OCI-M2 (cell line): ENCODE measurements around the gene DSCAML1.

Experiments used
- DNase-seq: peaks from one replicate; lab custom pipeline; 2025; ENCODE audit not compliant: unreplicated experiment; lab: John Stamatoyannopoulos, UW

The DSCAML1 gene

GRCh38 chr11:117528097-117528721 lies 268.8 kb downstream of the DSCAML1 start:
- no peak for DNase-seq

- no peak for DNase-seq
Observed at GRCh38 chr11:117527271-117527670, 269.7 kb downstream of the DSCAML1 start.

GRCh38 chr11:117525866-117526542 lies 271.0 kb downstream of the DSCAML1 start:
- DNase-seq, result no peak

- DNase-seq, result no peak
Observed at GRCh38 chr11:117524468-117525183, 272.4 kb downstream of the DSCAML1 start.

- no peak for DNase-seq
Observed at GRCh38 chr11:117523680-117524079, 273.3 kb downstream of the DSCAML1 start.

- no peak for DNase-seq
Observed at GRCh38 chr11:117521974-117522373, 275.0 kb downstream of the DSCAML1 start.

- DNase-seq, result no peak
Observed at GRCh38 chr11:117520966-117521365, 276.1 kb downstream of the DSCAML1 start.

GRCh38 chr11:117520201-117520600 lies 276.8 kb downstream of the DSCAML1 start:
- DNase-seq, result no peak

- DNase-seq, result no peak
Observed at GRCh38 chr11:117519590-117519989, 277.4 kb downstream of the DSCAML1 start.

GRCh38 chr11:117519170-117519569 lies 277.8 kb downstream of the DSCAML1 start:
- DNase-seq, result no peak

- DNase-seq, result no peak
Observed at GRCh38 chr11:117518455-117518854, 278.6 kb downstream of the DSCAML1 start.

GRCh38 chr11:117517097-117517496 lies 279.9 kb downstream of the DSCAML1 start:
- no peak for DNase-seq

GRCh38 chr11:117515892-117516787 lies 280.9 kb downstream of the DSCAML1 start:
- DNase-seq, result no peak

- DNase-seq, result no peak
Observed at GRCh38 chr11:117514256-117514655, 282.8 kb downstream of the DSCAML1 start.

- no peak for DNase-seq
Observed at GRCh38 chr11:117513666-117514065, 283.4 kb downstream of the DSCAML1 start.

GRCh38 chr11:117511931-117512539 lies 285.0 kb downstream of the DSCAML1 start:
- DNase-seq, result no peak

- DNase-seq, result no peak
Observed at GRCh38 chr11:117511483-117511930, 285.5 kb downstream of the DSCAML1 start.

GRCh38 chr11:117510646-117511045 lies 286.4 kb downstream of the DSCAML1 start:
- no peak for DNase-seq

GRCh38 chr11:117509543-117509942 lies 287.5 kb downstream of the DSCAML1 start:
- no peak for DNase-seq

- DNase-seq, result no peak
Observed at GRCh38 chr11:117506971-117507370, 290.0 kb downstream of the DSCAML1 start.
